NOMO-1 treated with dmso at 0.1 percent for 144 hours (cell line): ENCODE data around the gene PRRG3.
"Not testable (repeated sequence)": the region's sequence is repeated elsewhere in the genome, so short reads cannot be mapped to it uniquely, and the experiment has no call there.

ENCODE experiments used
- DNase-seq: peaks from one replicate; lab custom pipeline; 2025; ENCODE audit not compliant: unreplicated experiment; lab: John Stamatoyannopoulos, UW

The PRRG3 gene

DNA sequence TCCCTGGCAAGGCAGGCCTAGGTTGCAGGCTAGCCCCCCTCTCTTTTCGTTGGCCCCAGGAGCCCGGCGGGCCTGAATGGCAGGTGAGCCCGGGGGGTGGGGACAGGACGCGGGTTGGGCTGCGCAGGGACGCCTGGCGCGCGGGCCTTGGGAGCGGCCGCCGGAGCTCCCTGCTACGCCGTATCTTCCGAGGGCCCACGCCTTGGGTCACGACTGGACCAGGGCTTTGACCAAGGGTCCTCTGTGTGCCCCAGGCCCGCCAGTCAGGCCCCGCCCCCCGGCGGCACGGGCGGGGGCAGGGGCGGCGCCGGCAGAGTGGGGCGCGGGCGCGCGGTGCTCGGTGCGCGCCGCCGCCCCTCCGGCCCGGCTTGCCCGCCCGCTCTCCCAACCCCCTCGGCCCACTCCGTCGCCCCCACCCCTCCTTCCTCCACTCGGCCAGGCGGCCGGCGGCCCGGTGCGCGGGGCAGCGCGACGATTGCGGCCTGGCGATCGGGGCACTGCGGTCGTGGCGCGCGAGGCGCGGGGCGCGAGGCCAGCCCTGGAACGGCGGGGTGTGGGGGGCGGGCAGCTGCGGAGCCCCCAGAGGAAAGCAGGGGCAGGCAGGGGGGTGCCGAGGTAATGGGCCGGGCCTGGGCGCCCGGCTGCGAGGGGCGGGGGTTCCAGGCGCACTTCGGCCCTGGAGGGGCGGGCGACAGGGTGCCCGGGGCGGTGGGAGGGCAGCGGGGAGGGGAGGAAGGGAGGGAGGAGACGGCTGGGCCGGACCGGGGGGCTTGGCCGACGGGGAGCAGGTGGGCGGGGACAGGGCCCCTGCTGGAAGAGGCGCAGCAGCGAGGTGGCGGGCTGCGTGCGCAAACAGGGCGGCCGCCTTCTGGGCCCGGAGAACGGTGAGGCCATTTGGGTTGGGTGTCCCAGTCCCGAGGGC, at the start of gene PRRG3:
PRRG3 (plus strand) TSS at position 798 of the 922 bp plus-strand sequence. CDS start 3,357 bp downstream, outside the sequence.
- DNase-seq: no peak

DNA sequence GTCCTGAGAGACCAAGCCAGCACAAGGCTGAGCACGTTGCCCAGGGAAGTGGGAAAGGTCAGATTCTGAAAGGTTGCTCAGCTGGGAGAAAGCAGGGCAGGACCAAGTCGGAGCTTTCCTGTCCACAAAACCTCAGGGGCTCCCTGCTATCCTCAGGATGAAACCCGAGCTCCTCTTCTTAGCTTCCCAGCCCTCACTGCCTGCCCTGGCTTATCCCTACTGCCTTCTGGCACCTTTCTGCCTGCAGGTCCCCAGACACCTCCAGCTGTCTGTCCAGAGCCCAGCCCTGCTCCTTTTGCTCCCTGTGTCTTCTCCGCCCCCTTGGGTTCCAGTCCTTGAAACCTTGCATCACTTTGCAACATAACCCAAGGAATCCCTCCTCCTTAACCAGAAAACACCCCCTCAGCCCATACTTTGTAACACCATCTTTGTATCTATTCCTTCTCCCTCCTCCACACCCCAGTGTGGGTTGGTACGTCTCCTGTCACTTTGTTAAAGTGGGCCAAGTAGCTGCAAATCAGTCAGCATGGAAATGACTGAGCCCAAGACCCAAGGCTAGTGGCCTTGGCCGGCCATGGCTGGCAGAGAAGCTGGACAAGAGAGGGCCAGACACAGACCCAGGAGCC, 20.0 kb upstream of the PRRG3 start:
- DNase-seq: no peak

DNA sequence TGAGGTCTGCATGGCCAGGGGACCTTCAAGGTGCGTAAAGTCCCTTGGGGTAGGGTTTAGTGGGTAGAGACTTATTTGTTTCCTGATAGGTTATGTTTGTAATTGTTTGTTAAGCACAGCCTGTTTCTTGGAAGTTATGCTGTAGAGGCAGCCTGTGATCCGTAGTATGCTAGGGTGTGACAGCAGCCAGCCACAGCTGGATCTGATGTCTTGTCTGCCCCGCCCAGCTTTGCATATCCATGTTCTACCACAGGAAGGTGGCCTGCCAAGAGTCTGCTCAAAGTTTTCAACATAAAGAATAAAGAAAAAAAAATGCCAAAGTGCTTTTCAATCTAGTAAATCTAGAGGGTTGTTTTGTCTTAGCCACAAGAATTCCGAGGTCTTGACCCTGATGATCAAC, 19.1 kb upstream of the PRRG3 start:
- no peak for DNase-seq

DNA sequence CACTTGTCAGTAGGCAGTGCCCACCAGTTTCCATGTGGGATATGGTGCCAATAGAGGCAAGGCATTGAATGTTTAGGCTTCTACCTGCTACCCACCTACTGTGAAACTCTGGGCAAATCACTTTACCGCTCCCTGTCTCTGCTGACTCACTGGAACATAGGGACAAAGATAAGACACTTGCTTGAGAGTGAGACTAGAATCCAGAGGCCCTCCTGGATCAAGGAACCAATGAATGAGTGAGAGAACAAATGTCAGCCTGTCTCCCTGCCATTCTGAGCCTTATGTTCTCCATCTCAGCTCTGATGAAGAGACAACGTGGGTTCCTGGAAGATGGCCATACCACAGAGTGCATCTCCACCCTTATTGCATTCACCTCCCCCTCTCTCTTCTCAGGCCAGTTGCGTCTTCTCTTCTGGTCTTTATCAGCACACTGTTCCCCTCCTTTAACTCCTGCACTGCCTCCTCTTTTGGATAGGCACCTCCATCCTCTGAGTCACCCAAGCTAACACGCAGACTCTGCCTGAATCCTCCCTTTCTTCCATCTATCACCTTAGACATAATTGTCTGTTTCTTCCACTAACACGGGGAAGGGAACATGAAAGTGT, 15.4 kb upstream of the PRRG3 start:
- DNase-seq: no peak

DNA sequence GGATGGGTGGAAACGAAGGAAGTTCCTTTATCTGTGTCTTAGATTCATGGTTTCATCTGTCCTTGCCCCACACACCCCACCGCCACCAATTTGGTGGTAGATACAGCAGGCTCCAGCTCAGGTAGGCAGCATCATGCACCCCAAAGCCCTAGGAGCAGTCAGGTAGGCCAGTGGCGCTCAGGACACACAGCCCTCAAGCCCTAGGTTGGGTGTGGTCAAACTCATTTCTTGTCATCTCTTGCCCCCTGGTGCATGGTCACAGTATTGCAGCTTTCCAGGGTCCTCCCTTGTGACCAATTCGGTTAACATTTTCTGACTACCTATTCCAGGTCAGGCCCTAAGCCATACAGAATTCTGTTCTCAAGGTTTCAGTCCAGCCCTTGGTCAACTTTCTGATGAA, 14.5 kb upstream of the PRRG3 start:
- DNase-seq: peak; percentile 6

DNA sequence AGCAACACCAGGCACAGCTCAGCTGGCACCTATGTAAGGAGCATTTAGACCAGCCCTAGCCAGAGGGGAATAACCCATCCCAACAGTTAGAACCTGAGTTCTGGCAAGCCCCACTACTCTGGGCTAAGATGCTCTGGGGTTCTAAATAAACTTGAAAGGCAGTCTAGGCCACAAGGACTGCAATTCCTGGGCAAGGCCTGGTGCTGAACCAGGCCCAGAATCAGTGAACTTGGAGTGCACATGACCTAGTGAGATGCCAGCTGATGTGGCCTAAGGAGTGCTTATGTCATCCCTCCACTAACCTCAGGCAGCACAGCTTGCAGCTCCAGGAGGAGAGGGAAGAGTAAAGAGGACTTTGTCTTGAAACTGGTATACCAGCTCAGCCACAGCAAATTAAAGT, 7.6 kb upstream of the PRRG3 start:
- DNase-seq: no peak

DNA sequence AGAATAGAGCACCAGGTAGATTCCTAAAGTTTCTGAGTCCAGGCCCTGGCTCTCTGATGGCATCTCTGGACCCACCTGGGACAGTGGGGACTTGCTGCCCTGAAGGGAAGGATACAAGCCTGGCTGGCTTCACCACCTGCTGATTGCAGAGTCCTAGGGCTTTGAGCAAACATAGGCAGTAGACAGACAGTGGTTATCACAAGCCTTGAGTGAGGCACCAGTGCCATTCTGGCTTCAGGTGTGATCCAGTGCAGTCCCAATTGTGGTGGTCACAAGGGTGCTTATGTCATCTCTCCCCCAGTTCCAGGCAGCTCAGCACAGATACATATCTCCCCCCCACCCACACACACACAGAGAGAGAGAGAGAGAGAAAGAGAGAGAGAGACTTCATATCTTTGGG, 6.6 kb upstream of the PRRG3 start:
- no peak for DNase-seq

DNA sequence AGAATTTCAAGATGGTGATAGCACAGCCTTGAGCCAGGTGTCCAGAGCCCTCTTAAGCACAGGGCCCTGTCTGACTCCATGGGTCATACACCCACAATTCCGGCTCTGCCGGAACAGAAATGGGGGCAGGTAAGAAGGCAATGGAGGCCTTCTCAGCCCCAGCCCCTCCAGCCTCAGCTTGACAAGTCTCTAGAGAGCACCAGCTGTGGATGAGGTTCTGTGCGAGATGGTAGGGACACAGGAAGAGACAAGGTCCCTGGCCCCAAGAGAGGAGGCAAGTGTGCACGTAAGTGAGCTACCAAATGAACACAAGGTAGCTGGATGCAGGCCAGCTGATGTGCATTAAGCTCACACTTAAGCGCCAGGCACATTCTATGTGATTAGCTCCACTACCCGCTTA, 2.4 kb upstream of the PRRG3 start:
- DNase-seq: no peak

DNA sequence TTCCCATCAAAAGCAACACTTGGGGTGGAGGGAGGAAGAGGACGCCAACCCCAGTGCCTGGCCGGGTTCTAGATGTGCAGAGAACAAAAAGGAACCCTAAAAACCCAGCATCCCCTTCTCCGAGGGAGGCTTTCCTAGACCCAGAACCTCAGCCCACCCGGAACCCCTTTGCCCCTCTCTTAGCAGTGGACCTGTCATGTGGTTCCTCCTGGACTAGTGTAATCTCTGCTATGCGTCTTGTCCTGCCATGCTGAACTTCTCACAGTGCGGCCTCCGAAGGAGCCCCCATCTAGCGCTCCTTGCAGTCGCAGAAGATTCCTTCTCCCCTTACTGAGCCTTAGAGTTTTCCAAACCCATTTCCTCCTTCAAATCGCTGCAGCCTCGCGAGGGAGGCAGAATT, 1.1 kb upstream of the PRRG3 start:
- no peak for DNase-seq

DNA sequence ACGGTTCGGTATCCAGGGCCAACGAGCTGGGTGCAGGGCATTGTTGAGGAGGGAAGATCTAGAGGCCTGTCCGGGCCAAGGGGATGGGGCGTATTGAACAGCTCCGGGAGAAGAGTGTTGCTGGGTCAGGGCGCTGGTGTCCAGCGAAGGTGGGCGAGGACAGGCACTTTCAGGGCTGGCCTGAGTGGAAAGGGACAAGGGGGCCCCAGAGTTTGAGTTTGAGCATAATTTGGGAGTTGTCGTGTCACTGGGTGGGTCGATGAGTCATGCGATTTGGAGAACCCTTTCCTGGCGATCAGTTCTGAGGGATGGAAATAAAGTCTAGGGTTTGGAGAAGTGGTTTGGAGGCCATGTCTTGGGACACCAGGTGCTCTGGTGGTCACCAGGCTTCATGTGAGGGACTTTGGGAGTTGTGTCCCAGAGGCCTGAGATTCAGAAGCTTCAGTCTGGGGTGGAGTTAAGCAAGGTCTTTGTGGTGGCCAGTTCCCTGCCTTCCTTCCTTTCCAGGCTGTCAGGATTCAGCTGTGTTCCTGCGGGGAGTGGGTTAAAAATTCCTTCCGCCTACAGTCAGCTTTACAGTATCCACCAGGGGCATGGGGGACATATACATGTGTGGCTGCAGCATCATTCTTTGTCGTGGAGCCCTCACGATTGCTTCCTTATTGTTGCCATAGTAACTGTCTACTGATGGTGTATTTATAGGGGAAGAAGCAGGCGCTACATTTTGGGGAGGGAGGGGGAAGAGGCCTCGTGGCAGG, 504 bp downstream of the PRRG3 start:
- no peak for DNase-seq

DNA sequence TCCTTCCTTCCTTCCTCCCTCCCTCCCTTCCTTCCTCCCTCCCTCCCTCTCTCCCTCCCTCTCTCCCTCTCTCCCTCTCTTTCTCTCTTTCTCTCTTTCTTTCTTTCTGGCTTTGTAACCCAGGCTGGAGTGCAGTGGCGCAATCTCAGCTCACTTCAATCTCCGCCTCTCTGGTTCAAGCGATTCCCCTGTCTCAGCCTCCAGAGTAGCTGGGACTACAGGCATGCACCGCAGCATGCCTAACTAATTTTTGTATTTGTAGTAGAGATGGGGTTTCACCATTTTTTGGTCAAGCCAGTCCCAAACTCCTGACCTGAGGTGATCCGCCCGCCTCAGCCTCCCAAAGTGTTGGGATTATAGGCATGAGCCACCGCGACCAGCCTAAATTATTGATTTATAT, 1.8 kb downstream of the PRRG3 start:
- not testable (repeated sequence) for DNase-seq

DNA sequence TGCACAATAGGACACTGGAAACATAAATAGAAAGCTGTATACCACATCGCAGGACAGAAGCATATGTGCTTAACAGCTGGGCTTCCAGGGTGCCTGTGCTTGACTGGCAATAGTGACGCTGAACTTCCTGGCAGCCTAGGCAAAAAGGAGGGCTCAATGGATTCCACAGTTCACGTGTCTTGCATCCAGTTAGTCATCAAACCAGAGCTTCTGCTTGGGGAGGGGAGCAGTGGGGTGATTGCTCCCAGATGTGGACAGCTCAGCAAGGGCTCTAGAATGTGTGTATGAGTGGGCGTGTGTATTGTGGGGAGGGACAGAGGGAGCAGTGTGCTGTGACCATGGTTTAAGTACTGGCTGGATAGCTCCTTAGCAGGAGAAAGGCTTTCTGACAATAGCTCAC, 2.3 kb downstream of the PRRG3 start:
- no peak for DNase-seq

DNA sequence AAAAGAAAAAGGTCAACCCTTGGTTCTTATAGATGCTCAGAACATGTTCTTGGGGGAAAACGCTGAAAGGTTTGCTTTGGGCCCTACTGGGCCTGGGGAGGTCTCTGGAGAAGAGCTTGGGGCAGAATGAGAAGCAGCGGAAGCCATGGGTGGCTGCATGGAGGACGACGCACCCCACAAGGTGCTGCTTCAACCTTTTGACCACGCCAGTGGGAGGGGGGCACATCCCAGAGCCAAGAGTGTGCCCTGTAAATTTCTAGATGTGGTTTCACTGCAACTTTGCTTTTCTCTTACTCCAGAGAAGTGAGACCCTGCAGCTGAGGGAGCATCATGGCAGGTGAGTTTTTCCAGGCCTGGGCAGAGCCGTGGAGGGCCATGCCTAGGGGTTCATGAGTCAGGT, 3.2 kb downstream of the PRRG3 start:
- no peak for DNase-seq

DNA sequence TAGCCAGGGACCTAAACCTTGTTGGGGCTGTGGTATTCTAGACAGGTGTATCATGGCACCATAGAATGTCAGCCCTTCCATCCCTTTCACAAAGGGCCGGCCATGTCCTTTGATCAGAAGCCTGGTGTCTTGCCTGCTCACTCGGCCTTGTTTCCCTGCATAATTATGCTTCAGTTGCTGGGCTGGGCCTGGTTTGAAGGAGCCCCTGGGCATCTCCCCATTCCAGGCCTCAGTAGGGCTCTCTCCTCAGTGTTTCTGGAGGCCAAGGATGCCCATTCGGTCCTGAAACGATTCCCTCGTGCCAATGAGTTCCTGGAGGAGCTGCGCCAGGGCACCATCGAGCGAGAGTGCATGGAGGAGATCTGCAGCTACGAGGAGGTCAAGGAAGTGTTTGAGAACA, 4.5 kb downstream of the PRRG3 start:
- no peak for DNase-seq

DNA sequence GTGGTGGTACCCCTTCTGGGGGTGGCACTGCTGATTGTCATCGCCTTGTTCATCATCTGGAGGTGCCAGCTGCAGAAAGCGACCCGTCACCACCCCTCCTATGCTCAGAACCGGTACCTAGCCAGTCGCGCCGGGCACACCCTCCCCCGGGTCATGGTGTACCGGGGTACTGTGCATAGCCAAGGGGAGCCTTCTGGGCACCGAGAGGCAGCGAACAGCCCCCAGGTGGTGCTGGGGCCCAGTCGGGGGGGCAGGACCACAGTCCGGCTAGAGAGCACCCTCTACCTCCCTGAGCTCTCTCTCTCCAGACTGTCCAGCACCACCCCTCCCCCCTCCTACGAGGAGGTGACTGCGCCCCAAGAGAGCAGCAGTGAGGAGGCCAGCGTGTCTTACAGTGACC, 5.3 kb downstream of the PRRG3 start:
- DNase-seq: no peak

DNA sequence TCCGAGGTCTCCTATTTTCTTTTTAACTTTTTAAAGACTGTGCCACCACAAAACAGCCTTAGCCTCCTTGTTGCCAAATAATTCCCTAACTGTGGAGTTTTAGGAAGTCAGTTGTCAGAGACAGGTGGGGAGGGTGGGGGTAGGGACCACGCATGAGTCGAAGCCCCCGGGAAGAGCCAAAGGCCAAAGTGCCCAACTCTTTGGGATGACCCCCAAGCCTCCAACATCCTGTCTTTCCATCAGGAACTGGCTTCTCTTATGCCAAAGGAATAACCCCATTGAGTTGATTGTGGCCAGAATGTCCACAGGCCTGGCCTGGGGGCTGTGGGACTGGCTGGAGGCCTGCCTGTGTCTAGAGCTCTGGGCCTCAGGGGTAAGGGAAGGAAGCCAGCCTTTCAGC, 5.8 kb downstream of the PRRG3 start:
- no peak for DNase-seq

DNA sequence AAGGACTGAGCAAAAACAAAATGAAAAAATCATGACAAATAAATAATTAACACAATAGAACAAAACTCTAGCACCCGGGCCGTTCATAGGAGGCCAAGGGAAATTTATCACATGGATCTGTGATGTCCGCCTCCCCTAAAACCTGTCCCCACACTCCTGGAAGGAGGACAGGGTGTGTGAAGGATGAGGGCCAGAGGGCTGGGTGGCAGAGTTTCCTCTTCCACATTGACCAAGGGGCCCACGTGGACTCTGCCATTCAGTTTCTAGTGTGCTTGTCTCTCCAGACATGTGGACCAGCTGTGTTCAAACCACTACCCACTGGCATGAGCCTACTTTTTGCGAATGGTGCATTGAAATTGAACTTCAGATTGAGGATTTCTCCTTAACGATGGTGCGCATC, 6.3 kb downstream of the PRRG3 start:
- DNase-seq: no peak

DNA sequence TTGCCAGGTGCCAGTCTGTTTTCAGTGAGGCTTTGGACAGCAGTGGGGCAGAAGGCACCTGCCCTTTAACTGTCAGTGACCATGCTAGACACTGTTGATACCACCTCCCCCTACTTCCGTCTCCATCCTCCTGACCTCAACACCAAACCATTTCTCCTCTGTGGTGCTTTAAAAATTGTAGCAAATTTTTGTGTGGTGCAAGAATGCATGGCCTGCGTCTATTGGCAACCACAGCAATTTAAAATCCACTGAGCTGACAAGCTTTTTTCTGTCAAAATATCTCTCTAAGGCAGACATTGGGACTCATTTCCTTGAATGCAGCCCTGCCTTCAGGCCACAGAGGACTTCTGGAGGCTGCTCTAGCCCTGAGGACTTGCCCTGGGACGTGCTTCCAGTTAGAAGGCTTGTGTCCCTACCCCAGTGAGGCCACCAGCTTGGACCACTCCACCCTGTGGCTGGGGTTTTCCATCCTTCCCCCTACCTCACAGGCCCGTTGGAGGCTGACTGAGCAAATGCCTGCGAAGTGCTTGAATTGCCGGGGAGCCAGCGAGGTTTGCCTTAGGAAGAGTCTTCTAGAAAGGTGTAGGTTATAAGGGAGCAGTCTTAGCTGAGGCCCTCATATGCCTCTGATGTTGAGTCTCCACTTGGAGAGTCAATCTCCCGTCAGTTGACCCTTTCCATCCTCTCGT, 6.9 kb downstream of the PRRG3 start:
- DNase-seq: no peak

DNA sequence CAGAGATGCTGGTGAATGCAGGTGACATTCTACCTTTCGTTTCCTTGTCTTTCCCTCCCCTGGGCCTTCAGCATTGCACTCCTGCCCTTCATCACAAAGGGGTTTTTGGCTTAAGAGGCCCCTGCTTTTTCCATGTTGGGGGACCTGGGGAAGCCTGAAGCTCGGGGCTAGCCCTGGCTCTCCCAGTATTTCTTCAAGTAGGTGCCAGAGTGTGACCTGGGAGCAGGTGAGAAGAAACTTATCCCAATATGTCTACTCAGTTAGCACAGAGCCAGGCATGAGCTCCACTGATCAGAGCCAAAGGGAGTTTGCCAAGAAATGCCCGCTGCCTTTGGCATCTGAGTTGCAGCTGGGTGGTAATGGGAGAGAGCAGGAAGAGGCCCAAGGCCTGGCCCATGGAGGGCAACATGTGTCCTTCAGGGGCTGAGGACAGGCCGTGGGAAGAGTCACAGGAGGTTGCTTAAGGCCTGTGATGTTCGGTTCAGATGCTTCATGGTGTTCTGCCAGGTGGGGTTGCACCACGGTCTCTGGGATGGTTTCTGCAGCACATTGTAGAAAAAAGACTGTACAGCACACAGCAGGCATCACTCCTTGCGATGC, 7.6 kb downstream of the PRRG3 start:
- DNase-seq: no peak

DNA sequence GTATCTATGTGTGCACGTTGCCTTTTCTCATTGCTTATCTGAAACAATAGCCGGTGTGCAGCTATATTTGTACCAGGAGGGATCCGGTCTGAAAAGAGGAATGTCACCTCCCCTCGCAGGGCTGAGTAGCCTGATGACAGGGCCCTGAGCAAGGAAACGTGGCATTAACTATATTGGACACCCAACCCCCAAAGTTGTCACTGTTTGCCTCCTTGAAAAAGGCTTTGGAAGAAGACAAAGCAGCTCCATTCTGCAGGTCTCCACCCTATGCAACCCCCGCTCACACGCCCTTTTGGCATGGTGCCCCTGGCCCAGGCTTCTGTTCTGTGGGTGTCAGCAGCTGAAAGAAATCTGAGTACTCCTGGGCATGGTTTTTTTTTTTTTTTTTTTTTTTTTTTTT, 8.2 kb downstream of the PRRG3 start:
- no peak for DNase-seq
